H1 (cell line): ENCODE results near the gene DHRS12. TPM values are rescaled to one million over a fixed set of nuclear protein-coding genes. Genes with fewer than 3 reads are reported as not detected.

ENCODE experiments used
- CTCF ChIA-PET: fragments of 300-600 bp; sonication (Branson Sonifier 250); formaldehyde crosslinking; loops from one replicate; lab custom pipeline; 2021; ENCODE audit not compliant: partially characterized antibody; lab: Charles Lee
- POLR2A ChIA-PET: fragments of 300-600 bp; sonication (Branson Sonifier 250); formaldehyde crosslinking; loops from one replicate; lab custom pipeline; 2021; ENCODE audit warnings: inconsistent platforms; ENCODE audit not compliant: partially characterized antibody; lab: Charles Lee
- DNase-seq, 2 experiments: peaks; one replicate each; pipeline versions ENCODE4 v3.0.0 to v3.0.0-alpha.2; 2010 to 2022; ENCODE audit warnings: low spot score in 2 of 2, low read depth in 1 of 2, mixed read lengths in 1 of 2
- FAIRE-seq: peaks from 2 replicates; lab custom pipeline; 2011; peaks lifted over from hg19 to GRCh38; lab: Jason Lieb, UNC
- H2AFZ ChIP-seq: 2 replicates; pipeline ENCODE4 v1.8.1; 2012; ENCODE audit warnings: low read length, inconsistent platforms
- H2AK5ac ChIP-seq: 2 replicates; pipeline ENCODE4 v1.6.1; 2013; ENCODE audit warnings: low read depth, low read length
- H2BK120ac ChIP-seq: replicated peaks from 2 replicates; pipeline ENCODE3; 2013; ENCODE audit warnings: low read depth, low read length, inconsistent platforms
- H2BK12ac ChIP-seq: 2 replicates; pipeline ENCODE4 v1.6.1; 2013; ENCODE audit warnings: low read depth, low read length
- H2BK15ac ChIP-seq: 2 replicates; pipeline ENCODE4 v1.6.1; 2013; ENCODE audit warnings: low read length
- H2BK20ac ChIP-seq: 2 replicates; pipeline ENCODE4 v1.6.1; 2013; ENCODE audit warnings: low read length
- H2BK5ac ChIP-seq: 2 replicates; pipeline ENCODE4 v1.6.1; 2013; ENCODE audit warnings: low read depth, low read length
- H3K14ac ChIP-seq: 2 replicates; pipeline ENCODE4 v1.6.1; 2013; ENCODE audit warnings: inconsistent platforms; ENCODE audit not compliant: insufficient read length
- H3K18ac ChIP-seq: 2 replicates; pipeline ENCODE4 v1.6.1; 2013; ENCODE audit warnings: low read length; ENCODE audit errors: extremely low read depth
- H3K23ac ChIP-seq: 2 replicates; pipeline ENCODE4 v1.6.1; 2013; ENCODE audit warnings: inconsistent platforms; ENCODE audit not compliant: insufficient read length
- H3K23me2 ChIP-seq: 2 replicates; pipeline ENCODE4 v1.6.1; 2013; ENCODE audit warnings: low read depth, low read length
- H3K27ac ChIP-seq: 2 replicates; pipeline ENCODE4 v1.6.1; 2011; ENCODE audit warnings: low read depth, low read length, inconsistent platforms
- H3K27me3 ChIP-seq, 4 experiments: replicated peaks in 1 of 4; 1 replicate in 1 of 4; 2 replicates in 3 of 4; pipeline versions ENCODE4 v1.6.1 to v1.8.1; 2011 to 2013; ENCODE audit warnings: low read length in 3 of 4, mild to moderate bottlenecking in 3 of 4, inconsistent platforms in 2 of 4, mixed read lengths in 2 of 4, moderate library complexity in 1 of 4; ENCODE audit not compliant: control insufficient read depth in 3 of 4, insufficient read depth in 3 of 4; ENCODE audit errors: extremely low read depth in 1 of 4
- H3K36me3 ChIP-seq, 4 experiments: 2 replicates each; pipeline versions ENCODE4 v1.6.1 to v1.8.1; 2011 to 2013; ENCODE audit warnings: mild to moderate bottlenecking in 4 of 4, low read length in 3 of 4, moderate library complexity in 2 of 4, control low read depth in 1 of 4, inconsistent platforms in 1 of 4; ENCODE audit not compliant: insufficient read depth in 4 of 4, control insufficient read depth in 2 of 4
- H3K4ac ChIP-seq: replicated peaks from 2 replicates; pipeline ENCODE3; 2013; ENCODE audit warnings: low read length, low read depth, mixed read lengths, inconsistent platforms; ENCODE audit not compliant: insufficient read length
- H3K4me1 ChIP-seq, 4 experiments: replicated peaks in 1 of 4; 1 replicate in 1 of 4; 2 replicates in 3 of 4; pipeline versions ENCODE4 v1.6.1 to v1.8.1; 2011 to 2013; ENCODE audit warnings: low read length in 3 of 4, inconsistent platforms in 2 of 4, mixed read lengths in 1 of 4; ENCODE audit not compliant: insufficient read depth in 4 of 4, control insufficient read depth in 3 of 4
- H3K4me2 ChIP-seq, 2 experiments: 2 replicates each; pipeline versions ENCODE4 v1.6.1 to v1.8.1; 2011 to 2013; ENCODE audit warnings: low read depth in 2 of 2, low read length in 2 of 2, control low read depth in 1 of 2, inconsistent platforms in 1 of 2, mild to moderate bottlenecking in 1 of 2; ENCODE audit not compliant: insufficient read depth in 1 of 2
- H3K4me3 ChIP-seq, 4 experiments: fragments of 200-600, 300-600 bp in 1 of 4; sonication (generic), shearing (Covaris generic), sonication (Bioruptor Twin) in 1 of 4; 2 replicates each; pipeline versions ENCODE4 v1.5.1 to v1.8.1; 2011 to 2016; ENCODE audit warnings: low read length in 4 of 4, low read depth in 3 of 4, control low read depth in 2 of 4, inconsistent platforms in 2 of 4, mild to moderate bottlenecking in 2 of 4, mixed read lengths in 1 of 4, moderate library complexity in 1 of 4; ENCODE audit not compliant: insufficient read depth in 2 of 4; ENCODE audit errors: extremely low read depth in 1 of 4
- H3K56ac ChIP-seq: replicated peaks from 2 replicates; pipeline ENCODE3; 2013; ENCODE audit warnings: low read depth, mild to moderate bottlenecking, mixed read lengths, low read length, inconsistent platforms; ENCODE audit not compliant: insufficient read length
- H3K79me1 ChIP-seq: 2 replicates; pipeline ENCODE4 v1.6.1; 2013; ENCODE audit warnings: low read depth, low read length, control low read depth
- H3K79me2 ChIP-seq, 2 experiments: 2 replicates each; pipeline versions ENCODE4 v1.6.1 to v1.8.1; 2012 to 2013; ENCODE audit warnings: low read length in 2 of 2, mild to moderate bottlenecking in 2 of 2, inconsistent platforms in 1 of 2; ENCODE audit not compliant: insufficient read depth in 2 of 2, control insufficient read depth in 1 of 2
- H3K9ac ChIP-seq, 4 experiments: replicated peaks in 1 of 4; 1 replicate in 1 of 4; 2 replicates in 3 of 4; pipeline versions ENCODE4 v1.6.1 to v1.8.1; 2011 to 2013; ENCODE audit warnings: low read depth in 3 of 4, low read length in 3 of 4, control low read depth in 2 of 4, mild to moderate bottlenecking in 2 of 4, moderate library complexity in 2 of 4, inconsistent platforms in 1 of 4; ENCODE audit errors: extremely low read depth in 1 of 4
- H3K9me3 ChIP-seq, 2 experiments: 2 replicates each; pipeline versions ENCODE4 v1.6.1 to v1.8.1; 2012 to 2013; ENCODE audit warnings: mild to moderate bottlenecking in 2 of 2, moderate library complexity in 2 of 2, control low read depth in 1 of 2, inconsistent platforms in 1 of 2, low read depth in 1 of 2, low read length in 1 of 2, mixed read lengths in 1 of 2; ENCODE audit not compliant: insufficient read depth in 2 of 2
- H4K20me1 ChIP-seq, 2 experiments: replicated peaks in 1 of 2; 2 replicates each; pipeline versions ENCODE3 to v1.8.1; 2011 to 2013; ENCODE audit warnings: inconsistent platforms in 2 of 2, low read length in 2 of 2, mild to moderate bottlenecking in 1 of 2; ENCODE audit not compliant: insufficient read depth in 2 of 2, control insufficient read depth in 1 of 2
- H4K5ac ChIP-seq: 2 replicates; pipeline ENCODE4 v1.6.1; 2013; ENCODE audit warnings: low read length, low read depth, mixed read lengths, inconsistent platforms; ENCODE audit not compliant: insufficient read length
- H4K8ac ChIP-seq: 2 replicates; pipeline ENCODE4 v1.8.0; 2013; ENCODE audit warnings: mild to moderate bottlenecking, moderate library complexity, low read length, inconsistent platforms; ENCODE audit not compliant: insufficient read depth; ENCODE audit errors: extremely low read depth
- H4K91ac ChIP-seq: replicated peaks from 2 replicates; pipeline ENCODE3; 2013; ENCODE audit warnings: low read length, mixed read lengths, inconsistent platforms; ENCODE audit not compliant: insufficient read length
- JUND ChIP-seq: IDR thresholded peaks from 2 replicates; pipeline ENCODE4 v1.6.1; 2011; ENCODE audit warnings: mild to moderate bottlenecking, improper control_type of control experiment, low read length
- WGBS, 2 experiments: shearing (Covaris generic) in 1 of 2; methylation state at CpG; one replicate each; pipeline versions ENCODE4 v1.1.6 to v1.1.7; 2013 to 2015; ENCODE audit warnings: low lambda C conversion rate in 2 of 2, mixed read lengths in 2 of 2, inconsistent platforms in 1 of 2, low coverage in 1 of 2, missing lambda C conversion rate in 1 of 2; ENCODE audit not compliant: insufficient replicate concordance in 2 of 2, insufficient coverage in 1 of 2, insufficient read length in 1 of 2; ENCODE audit errors: extremely low coverage in 1 of 2, missing lambda C conversion rate in 1 of 2; 5-methylcytosine and 5-hydroxymethylcytosine counted together
- polyA plus RNA-seq, 7 experiments: library from polyadenylated mRNA; depleted of rRNA in 3 of 7; stranded (reverse) in 5 of 7; unstranded in 2 of 7; fragments of >200 nt in 5 of 7; fragments of 200-250 nt in 2 of 7; gene quantifications; 1 replicate in 5 of 7; 2 replicates in 1 of 7; 4 replicates in 1 of 7; pipeline versions ENCODE4 v1.2.1 to v1.2.3, GENCODE V29; 2011 to 2013; ENCODE audit warnings: missing spikeins in 2 of 7, mixed read lengths in 2 of 7
- total RNA-seq: library from RNA; stranded (reverse); fragmentation: NEBNext Ultra II Directional; extraction: Animal tissue kit (Norgen Biotek cat#: 25700); gene quantifications from 2 replicates; pipeline ENCODE4 v1.2.1, GENCODE V29; 2021

The DHRS12 gene
- total and polyA plus RNA-seq, 2 of the 8 experiments (the other 6 are each of a cell fraction or from before 2014, with no cell fraction given): 8.7 TPM

- Histone ChIP-seq H3K79me1 (no peaks in the 10 kb centered on the region), H2BK20ac (no peak overlapping the region), H3K18ac (no peak overlapping the region), H3K9ac (no peak overlapping the region), H2AK5ac (no peak overlapping the region), H3K4me1 (peaks cover 12 to 19% (median 15%) of the 10 kb centered on the region in 4 experiments), H2BK12ac (no peak overlapping the region; the same call in 1 of the 2 replicates), H4K20me1 (no peaks in the 10 kb centered on the region), H3K56ac (no peak overlapping the region), H2BK5ac (no peak overlapping the region), H4K8ac (no peak overlapping the region), H3K4me3 (no peak overlapping the region), H3K4me2 (no peak overlapping the region), H3K79me2 (no peaks in the 10 kb centered on the region), H2BK120ac (no peak overlapping the region), H2BK15ac (no peak overlapping the region), H3K27ac (no peak overlapping the region), H3K14ac (no peak overlapping the region), H3K36me3 (no peaks in the 10 kb centered on the region), H4K5ac (no peak overlapping the region), H3K23ac (no peak overlapping the region), H3K4ac (no peak overlapping the region), H3K27me3 (0 out of 7 replicates have a peak, but pooled peaks cover 0 to 2% (median 0%) of the 10 kb centered on the region in 4 experiments), H3K9me3 (no peaks in the 10 kb centered on the region), H4K91ac (no peak overlapping the region), H2AFZ (no peak overlapping the region), H3K23me2 (peaks cover 8% of the 10 kb centered on the region)
- ChIA-PET POLR2A (interaction anchor here (1.1 to 2.0 kb wide), 3 partner anchors 8 to 375 kb away, joined by 3 to 5 read pairs (median 4); partner anchors contain the start of gene INTS6), CTCF (interaction anchor here (3.4 kb wide), 1 partner anchor 9 kb away, joined by 29 read pairs; no protein-coding TSS in a partner anchor)
- WGBS, 2 experiments: 86% methylated on average over 2 of the region's 2 CpGs; no CpG with 5 or more reads in 1 of the 2 experiments
- DNase-seq (no peak), FAIRE-seq (no peak)
- no peak for TF ChIP-seq JUND
Observed at GRCh38 chr13:51806566-51806965, 2.6 kb upstream of the DHRS12 start.
